PFSK-1 (cell line): ENCODE data around the gene HTR1E.

ENCODE experiments used
- FOXP2 ChIP-seq: optimal IDR thresholded peaks from 2 replicates; pipeline ENCODE3; 2011; ENCODE audit warnings: borderline replicate concordance, control low read depth, inconsistent platforms; ENCODE audit not compliant: insufficient read depth; ENCODE audit errors: extremely low read length, extremely low read depth
- POLR2AphosphoS5 ChIP-seq: IDR thresholded peaks from 2 replicates; pipeline ENCODE4 v1.6.1; 2012; ENCODE audit warnings: low read depth, mild to moderate bottlenecking, control low read depth, low read length, moderate library complexity
- REST ChIP-seq, 2 experiments: IDR thresholded peaks; 2 replicates each; pipeline versions ENCODE4 v1.6.1 to v1.8.0; 2011 to 2012; ENCODE audit warnings: low read depth in 2 of 2, low read length in 2 of 2, control low read depth in 1 of 2, inconsistent platforms in 1 of 2, mild to moderate bottlenecking in 1 of 2, moderate library complexity in 1 of 2; ENCODE audit not compliant: insufficient read depth in 1 of 2
- SIN3A ChIP-seq: IDR thresholded peaks from 2 replicates; pipeline ENCODE4 v1.6.1; 2012; ENCODE audit warnings: mild to moderate bottlenecking, low read length, moderate library complexity, borderline replicate concordance; ENCODE audit not compliant: insufficient read depth
- TAF1 ChIP-seq: IDR thresholded peaks from 2 replicates; pipeline ENCODE4 v1.6.1; 2012; ENCODE audit warnings: low read length, control low read depth, borderline replicate concordance; ENCODE audit not compliant: insufficient read depth

HTR1E gene

GRCh38 chr6:86963352-86963751, 26.0 kb downstream of the HTR1E start:
- no peak for TF ChIP-seq TAF1
- TF ChIP-seq SIN3A = no peak
- no peak for TF ChIP-seq REST (IDR thresholded peaks at IDR 0.05; ENCODE audit: insufficient read depth in 1 of 2, low read depth in 2 of 2, low read length in 2 of 2)
- no peak for TF ChIP-seq POLR2AphosphoS5

GRCh38 chr6:86964029-86964579, 26.8 kb downstream of the HTR1E start:
- TF ChIP-seq TAF1 (no peak), SIN3A (no peak)

GRCh38 chr6:86966271-86966670, 28.9 kb downstream of the HTR1E start:
- TF ChIP-seq POLR2AphosphoS5 (no peak), SIN3A (no peak), REST (IDR thresholded peaks at IDR 0.05; ENCODE audit: insufficient read depth in 1 of 2, low read depth in 2 of 2, low read length in 2 of 2) (no peak), TAF1 (no peak), FOXP2 (no peak)

GRCh38 chr6:86969573-86969972, 32.2 kb downstream of the HTR1E start:
- no peak for TF ChIP-seq REST (IDR thresholded peaks at IDR 0.05; ENCODE audit: insufficient read depth in 1 of 2, low read depth in 2 of 2, low read length in 2 of 2)
- no peak for TF ChIP-seq TAF1
- no peak for TF ChIP-seq FOXP2
- no peak for TF ChIP-seq SIN3A
- no peak for TF ChIP-seq POLR2AphosphoS5

GRCh38 chr6:86973088-86973487, 35.8 kb downstream of the HTR1E start:
- TF ChIP-seq FOXP2 (no peak), REST (IDR thresholded peaks at IDR 0.05; ENCODE audit: insufficient read depth in 1 of 2, low read depth in 2 of 2, low read length in 2 of 2) (no peak), SIN3A (no peak), POLR2AphosphoS5 (no peak), TAF1 (no peak)
